GM12878 (cell line): ENCODE measurements around the gene SCN7A.

ENCODE experiments used
- CEBPB ChIP-seq, 2 experiments: fragments of 150-350 bp in 1 of 2; IDR thresholded peaks; 2 replicates each; pipeline ENCODE4 v1.6.1; 2012 to 2014; ENCODE audit warnings: low read depth in 2 of 2, low read length in 2 of 2, borderline replicate concordance in 1 of 2, inconsistent platforms in 1 of 2
- CHD2 ChIP-seq: IDR thresholded peaks from 2 replicates; pipeline ENCODE4 v1.6.1; 2011; ENCODE audit warnings: low read depth, low read length, improper control_type of control experiment, borderline replicate concordance
- CTCF ChIP-seq, 3 experiments: IDR thresholded peaks in 2 of 3; conservative IDR thresholded peaks in 1 of 3; 2 replicates each; pipeline ENCODE4 v1.5.1; 2011; ENCODE audit warnings: low read depth in 3 of 3, low read length in 3 of 3, mild to moderate bottlenecking in 3 of 3, control low read depth in 2 of 3, moderate library complexity in 2 of 3, inconsistent platforms in 1 of 3, mixed read lengths in 1 of 3; ENCODE audit not compliant: control insufficient read depth in 2 of 3, insufficient read depth in 1 of 3; ENCODE audit errors: extremely low read depth in 1 of 3
- MAX ChIP-seq: IDR thresholded peaks from 2 replicates; pipeline ENCODE4 v1.6.1; 2012; ENCODE audit warnings: low read depth, low read length, improper control_type of control experiment
- POLR2A ChIP-seq: IDR thresholded peaks from 2 replicates; pipeline ENCODE4 v1.6.1; 2011; ENCODE audit warnings: low read depth, mild to moderate bottlenecking, low read length
- TF ChIP-seq, protein P1 (sequence below): IDR thresholded peaks from 2 replicates; pipeline ENCODE4 v1.6.1; 2011; ENCODE audit warnings: borderline replicate concordance, low read depth, mild to moderate bottlenecking, moderate library complexity, low read length; ENCODE audit not compliant: insufficient read depth, poor library complexity, severe bottlenecking

- TF ChIP-seq CEBPB (IDR thresholded peaks at IDR 0.05; ENCODE audit: borderline replicate concordance in 1 of 2, low read depth in 2 of 2, low read length in 2 of 2): no peak
- no peak for TF ChIP-seq POLR2A
- TF ChIP-seq CTCF (IDR thresholded peaks at IDR 0.05 in 2 of 3, conservative IDR thresholded peaks at IDR 0.05 in 1 of 3; ENCODE audit: control insufficient read depth in 2 of 3, extremely low read depth in 1 of 3, insufficient read depth in 1 of 3, low read depth in 3 of 3, low read length in 3 of 3): no peak
- TF ChIP-seq MAX: no peak
- no peak for TF ChIP-seq CHD2
- TF ChIP-seq, protein P1, sequence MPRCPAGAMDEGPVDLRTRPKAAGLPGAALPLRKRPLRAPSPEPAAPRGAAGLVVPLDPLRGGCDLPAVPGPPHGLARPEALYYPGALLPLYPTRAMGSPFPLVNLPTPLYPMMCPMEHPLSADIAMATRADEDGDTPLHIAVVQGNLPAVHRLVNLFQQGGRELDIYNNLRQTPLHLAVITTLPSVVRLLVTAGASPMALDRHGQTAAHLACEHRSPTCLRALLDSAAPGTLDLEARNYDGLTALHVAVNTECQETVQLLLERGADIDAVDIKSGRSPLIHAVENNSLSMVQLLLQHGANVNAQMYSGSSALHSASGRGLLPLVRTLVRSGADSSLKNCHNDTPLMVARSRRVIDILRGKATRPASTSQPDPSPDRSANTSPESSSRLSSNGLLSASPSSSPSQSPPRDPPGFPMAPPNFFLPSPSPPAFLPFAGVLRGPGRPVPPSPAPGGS: no peak
Observed at GRCh38 chr2:166521155-166521554, 27.1 kb upstream of the SCN7A start.
